ENCODE results near the gene PTPRE. TPM values are rescaled to one million over a fixed set of nuclear protein-coding genes. Genes with fewer than 3 reads are reported as not detected.

PTPRE gene
- total RNA-seq, 1 donor from 2014 or later = 16.3 TPM

GRCh38 chr10:128036746-128037543, 130.0 kb downstream of the PTPRE start:
- FAIRE-seq (no peak), DNase-seq (ENCODE audit: low spot score in 2 of 2) (no peak)

DNA sequence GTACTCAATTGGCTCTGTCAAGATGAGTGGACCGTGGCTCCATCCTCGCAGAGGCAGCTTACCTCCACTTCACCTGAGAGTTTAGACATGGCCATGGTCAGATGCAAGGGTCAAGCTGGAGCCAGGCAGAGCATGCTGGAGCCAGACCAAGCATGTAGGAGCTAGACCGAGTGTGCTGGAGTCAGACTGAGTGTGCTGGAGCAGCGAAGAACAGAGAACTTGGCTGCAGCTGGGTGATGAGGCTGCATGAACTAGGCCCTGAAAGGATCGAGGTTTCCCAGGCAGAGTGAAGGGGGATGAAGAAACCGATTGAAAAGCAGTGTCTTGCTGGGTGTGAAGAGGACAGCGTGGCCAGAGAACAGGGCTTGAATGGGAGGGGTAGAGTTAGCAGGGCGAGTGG, 133.2 kb downstream of the PTPRE start:
- FAIRE-seq = no peak

DNA sequence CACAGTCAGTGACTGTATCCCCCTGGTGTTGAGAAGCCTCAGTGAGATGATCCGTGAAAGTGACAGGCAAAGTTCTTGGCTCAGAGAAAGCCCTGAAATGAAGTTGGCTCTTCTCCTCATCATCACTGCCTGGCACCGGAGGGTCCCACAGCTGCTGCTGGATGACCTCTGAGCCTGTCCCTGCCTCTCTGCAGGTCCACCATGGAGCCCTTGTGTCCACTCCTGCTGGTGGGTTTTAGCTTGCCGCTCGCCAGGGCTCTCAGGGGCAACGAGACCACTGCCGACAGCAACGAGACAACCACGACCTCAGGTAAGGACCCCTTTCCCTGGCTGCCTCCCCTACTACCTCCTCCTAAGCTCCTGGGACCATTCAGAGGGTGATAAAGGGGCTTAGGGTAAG, 133.8 kb downstream of the PTPRE start:
- FAIRE-seq (no peak), DNase-seq (ENCODE audit: low spot score in 2 of 2) (no peak)

More for the DNA sequence above, 133.2 kb downstream of the PTPRE start:
- no peak for DNase-seq (ENCODE audit: low spot score in 2 of 2)

DNA sequence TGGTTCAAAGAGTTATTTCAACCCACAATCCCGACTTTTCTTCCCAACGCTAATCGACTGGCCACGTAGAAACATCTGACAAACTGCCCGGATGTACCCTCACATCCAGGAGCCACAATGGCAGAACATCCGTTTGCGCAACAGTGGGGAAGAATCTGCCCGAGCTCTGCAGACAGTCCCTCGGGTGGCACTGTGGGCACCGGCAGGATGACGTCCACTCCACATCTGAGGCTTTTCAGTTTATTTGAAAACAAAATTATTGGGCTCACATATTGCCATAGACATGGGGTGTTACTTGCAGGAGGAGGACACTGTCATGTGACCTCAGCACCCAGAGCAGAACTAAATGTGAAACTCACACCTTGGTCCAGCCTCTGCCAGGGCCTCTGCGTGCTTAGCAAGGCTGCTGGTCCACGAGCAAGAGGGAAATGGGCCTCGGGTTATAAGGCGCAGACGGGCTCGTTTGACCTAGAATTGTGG, 135.3 kb downstream of the PTPRE start:
- DNase-seq (ENCODE audit: low spot score in 2 of 2) (no peak), FAIRE-seq (no peak)

- FAIRE-seq (no peak), DNase-seq (ENCODE audit: low spot score in 2 of 2) (no peak)
These were observed 136.5 kb downstream of the PTPRE start for GRCh38 chr10:128043259-128044045.

GRCh38 chr10:128044186-128044585, 137.3 kb downstream of the PTPRE start:
- no peak for DNase-seq (ENCODE audit: low spot score in 2 of 2)
- no peak for FAIRE-seq

DNA sequence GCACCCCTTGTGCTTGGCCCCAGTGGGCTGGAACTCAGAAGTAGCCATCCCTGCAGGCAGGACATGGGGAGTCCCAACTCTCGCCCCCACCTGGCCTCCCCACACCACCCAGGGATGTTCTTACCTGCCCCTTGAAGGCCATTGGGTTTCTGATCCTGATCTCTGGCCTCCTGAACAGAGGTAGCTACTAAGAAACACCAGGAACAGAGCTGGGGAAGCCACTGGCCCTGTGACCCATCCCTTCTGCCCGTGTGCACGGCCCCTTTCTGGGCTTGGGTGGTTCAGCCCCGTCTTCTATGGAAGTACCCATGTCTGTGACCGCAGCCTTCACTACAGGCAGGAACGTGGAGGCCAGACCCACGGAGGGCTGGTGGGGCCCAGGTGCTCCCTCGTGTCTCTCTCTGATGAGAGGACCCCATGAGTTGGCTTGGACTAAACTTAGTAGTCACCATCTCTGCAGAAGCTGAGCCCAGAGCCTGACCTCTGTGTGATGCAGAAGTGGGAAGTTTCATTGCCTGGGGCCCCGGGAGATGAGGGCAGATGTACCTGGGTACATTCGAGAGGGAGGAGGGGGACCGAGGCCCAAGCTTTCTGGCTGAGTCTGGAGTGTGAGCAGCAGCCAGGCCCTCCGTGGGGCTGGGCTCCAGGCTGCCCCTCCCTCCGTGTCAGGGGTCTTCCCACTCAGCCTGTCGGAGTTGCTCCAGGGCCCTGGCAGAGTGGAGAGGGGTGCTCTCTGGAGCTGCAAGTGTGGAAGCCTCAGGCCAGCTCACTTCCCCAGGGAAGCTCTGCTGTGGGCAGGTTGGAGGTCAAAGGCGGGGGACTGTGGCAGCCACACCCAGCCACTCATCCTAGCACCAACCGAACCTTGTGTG, 138.3 kb downstream of the PTPRE start:
- no peak for FAIRE-seq
- no peak for DNase-seq (ENCODE audit: low spot score in 2 of 2)

DNA sequence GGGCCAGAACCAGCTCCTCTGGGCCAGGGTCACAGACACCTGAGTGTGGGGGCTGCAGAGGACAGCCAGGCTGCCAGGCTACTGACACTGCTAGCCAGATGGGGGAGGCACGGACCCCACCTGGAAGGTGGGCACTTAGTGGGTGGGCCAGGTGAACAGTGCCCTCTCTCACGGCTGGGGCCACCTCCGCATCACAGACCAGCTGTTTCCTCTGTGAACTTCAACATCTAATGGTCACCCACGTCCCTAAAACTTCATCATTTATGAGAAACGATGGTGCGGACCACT, 138.9 kb downstream of the PTPRE start:
- FAIRE-seq = no peak
- no peak for DNase-seq (ENCODE audit: low spot score in 2 of 2)

DNA sequence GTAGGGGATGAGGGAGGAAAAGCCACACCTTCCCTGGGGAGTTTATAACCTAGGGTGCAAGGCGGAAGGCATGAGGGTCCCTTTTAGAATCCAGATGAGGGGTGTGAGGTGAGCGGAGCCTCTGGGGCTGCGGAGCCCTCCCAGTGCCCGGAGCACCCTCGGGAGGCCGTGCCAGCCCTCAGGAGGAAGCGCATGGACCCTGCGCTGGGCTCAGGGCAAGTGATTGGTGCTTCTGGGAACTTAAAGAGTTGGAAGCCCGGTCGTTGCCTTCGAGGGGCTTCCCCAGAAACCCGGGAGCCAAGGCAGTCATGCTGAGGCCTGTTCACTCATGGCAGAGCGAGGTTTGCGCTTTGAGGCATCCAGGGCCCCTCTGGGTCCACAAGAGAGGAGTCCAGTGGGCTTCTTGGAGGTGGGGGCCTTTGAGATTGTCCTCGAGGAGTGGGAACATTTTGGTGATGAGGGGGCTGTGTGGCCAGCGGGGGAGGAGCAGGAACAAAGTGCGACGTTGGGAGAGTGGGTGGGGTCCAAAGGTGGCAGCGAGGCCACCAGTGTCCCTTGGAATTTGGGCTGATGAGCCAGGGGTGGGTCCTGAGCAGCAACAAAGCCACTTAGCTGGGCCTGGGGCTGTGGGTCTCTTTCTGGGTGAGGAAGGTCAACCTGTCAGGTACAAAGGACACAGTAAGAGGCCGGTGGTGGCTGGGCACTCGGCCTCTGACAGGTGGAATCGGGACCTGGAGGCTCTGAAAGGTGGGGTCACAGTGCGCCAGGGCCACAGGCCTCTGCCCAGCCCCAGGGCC, 139.5 kb downstream of the PTPRE start:
- DNase-seq (ENCODE audit: low spot score in 2 of 2) (no peak), FAIRE-seq (no peak)

- FAIRE-seq (no peak), DNase-seq (ENCODE audit: low spot score in 2 of 2) (no peak)
These were observed 140.0 kb downstream of the PTPRE start for GRCh38 chr10:128046953-128047290.

DNA sequence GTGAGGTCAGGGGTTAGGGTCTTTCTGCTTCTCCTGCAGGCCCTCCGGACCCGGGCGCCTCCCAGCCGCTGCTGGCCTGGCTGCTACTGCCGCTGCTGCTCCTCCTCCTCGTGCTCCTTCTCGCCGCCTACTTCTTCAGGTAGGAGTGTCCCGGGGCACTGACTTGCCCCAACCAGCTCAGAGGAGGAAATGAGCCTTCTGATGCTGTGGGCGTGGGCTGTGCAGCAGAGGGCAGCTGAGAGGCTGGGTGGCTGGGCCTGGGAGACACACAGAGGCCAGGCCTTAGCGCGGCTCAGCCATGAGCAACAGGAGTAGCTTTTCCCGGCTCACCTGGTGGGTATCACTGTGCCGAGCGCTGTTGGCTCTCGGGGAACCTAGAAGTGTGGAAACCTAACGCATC, 140.4 kb downstream of the PTPRE start:
- no peak for FAIRE-seq

GRCh38 chr10:128047991-128048818, 141.3 kb downstream of the PTPRE start:
- DNase-seq (ENCODE audit: low spot score in 2 of 2) (no peak), FAIRE-seq (no peak)

More for the DNA sequence above, 140.4 kb downstream of the PTPRE start:
- no peak for DNase-seq (ENCODE audit: low spot score in 2 of 2)

- FAIRE-seq (no peak), DNase-seq (ENCODE audit: low spot score in 2 of 2) (no peak)
These were observed 141.9 kb downstream of the PTPRE start for GRCh38 chr10:128048819-128049210.

DNA sequence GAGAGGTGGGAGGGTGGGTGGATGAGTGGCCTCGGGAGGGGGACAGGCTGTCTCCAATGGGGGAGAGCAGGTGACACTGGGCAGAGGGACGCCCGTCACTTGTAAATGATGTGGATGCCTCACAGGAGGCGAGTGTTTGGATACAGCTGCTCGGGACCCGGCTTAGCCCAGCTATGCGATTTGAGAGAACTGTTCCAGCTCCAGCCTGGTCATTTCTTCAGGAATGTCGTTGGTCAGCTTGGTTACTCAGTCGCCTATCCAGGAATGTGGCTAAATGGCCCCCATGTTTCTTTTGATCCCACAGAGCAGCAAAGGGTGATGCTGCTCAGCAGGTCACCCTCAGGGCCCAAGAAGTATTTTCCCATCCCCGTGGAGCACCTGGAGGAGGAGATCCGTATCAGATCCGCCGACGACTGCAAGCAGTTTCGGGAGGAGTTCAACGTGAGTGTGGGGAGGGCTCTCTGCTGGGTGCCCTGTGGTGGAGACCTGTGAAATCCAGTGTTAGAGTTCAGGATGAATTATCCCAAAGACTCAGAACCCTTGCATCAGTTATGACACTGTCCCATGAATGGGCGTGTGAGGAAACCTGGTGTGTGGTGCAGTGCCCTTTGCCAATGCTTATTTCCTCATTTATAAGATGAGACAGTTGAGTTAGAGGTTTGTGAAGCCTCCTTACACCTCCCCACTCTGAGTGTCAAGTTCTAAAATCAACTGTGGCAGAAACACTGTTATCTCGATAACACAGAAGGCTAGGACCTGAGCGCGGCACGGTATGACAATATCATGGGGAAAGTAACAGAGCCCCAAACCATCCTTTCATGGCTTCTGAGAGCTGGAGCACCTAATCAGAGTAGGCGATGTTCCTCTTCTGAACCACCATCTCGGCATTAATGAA, 142.6 kb downstream of the PTPRE start:
- FAIRE-seq (no peak), DNase-seq (ENCODE audit: low spot score in 2 of 2) (no peak)

- no peak for FAIRE-seq
- no peak for DNase-seq (ENCODE audit: low spot score in 2 of 2)
These were observed 143.2 kb downstream of the PTPRE start for GRCh38 chr10:128050121-128050516.

- FAIRE-seq (no peak), DNase-seq (ENCODE audit: low spot score in 2 of 2) (no peak)
These were observed 144.0 kb downstream of the PTPRE start for GRCh38 chr10:128050936-128051335.

GRCh38 chr10:128051548-128051947, 144.6 kb downstream of the PTPRE start:
- DNase-seq (ENCODE audit: low spot score in 2 of 2) (no peak), FAIRE-seq (no peak)

DNA sequence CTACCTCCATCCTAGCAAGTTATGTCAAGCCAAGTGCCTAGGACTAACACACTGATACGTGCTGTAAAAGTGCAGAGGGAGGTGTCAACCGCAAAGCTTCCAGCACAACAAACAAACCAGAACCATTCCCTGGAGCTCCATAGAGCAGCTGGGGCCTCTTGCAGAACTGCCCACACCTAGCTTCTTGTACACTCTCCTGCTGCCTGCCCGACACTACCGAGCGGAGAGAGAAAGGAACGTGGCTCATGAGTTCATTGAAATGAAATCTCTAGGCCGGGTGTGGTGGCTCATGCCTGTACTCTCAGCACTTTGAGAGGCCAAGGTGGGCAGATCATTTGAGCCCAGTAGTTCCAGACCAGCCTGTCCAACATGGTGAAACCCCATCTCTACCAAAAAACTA, 145.8 kb downstream of the PTPRE start:
- DNase-seq (ENCODE audit: low spot score in 2 of 2) (no peak), FAIRE-seq (no peak)

Measured in frontal cortex (tissue), 4 donors.